ENCODE data around the gene OR2S2.

DNA sequence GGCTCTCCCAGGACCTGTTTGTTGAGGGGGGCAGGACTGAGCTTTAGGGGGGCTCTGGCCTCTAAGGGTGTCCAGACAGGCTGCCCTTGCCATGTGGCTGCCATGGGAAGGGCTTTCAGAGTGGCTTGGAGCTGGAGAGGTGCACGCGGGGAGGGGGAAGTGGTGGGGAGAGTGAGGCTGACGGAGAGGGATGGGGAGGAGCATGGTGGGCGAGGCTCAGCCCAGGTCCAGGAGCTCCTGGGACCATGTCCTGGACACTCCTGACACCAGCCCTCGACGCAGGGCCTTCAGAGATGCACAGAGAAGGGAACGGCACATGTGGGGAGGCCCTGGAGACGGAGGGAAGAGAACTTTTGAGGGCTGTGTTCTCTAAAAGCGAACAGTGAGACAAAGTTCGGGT, 46.3 kb downstream of the OR2S2 start:
- no peak for TF ChIP-seq POLR2A (IDR thresholded peaks at IDR 0.05; ENCODE audit: low read length)
- no peak for TF ChIP-seq GATA1 (IDR thresholded peaks at IDR 0.05; ENCODE audit: low read depth, low read length)
